Gastroesophageal sphincter (tissue), 4 donors: ENCODE data around the gene ARHGAP42. TPM values are rescaled to one million over a fixed set of nuclear protein-coding genes. Genes with fewer than 3 reads are reported as not detected.

ENCODE experiments used
- ATAC-seq: fragments of 150-250 bp; one replicate; pipeline ENCODE4 v1.9.1; 2016; ENCODE audit warnings: mild to moderate bottlenecking, moderate library complexity
- H3K27ac ChIP-seq, 4 donors: fragments of 200-600 bp; sonication (generic) in 3 of 4; 1 replicate in 3 of 4; 2 replicates in 1 of 4; pipeline ENCODE4 v1.5.1; 2016 to 2019
- H3K27me3 ChIP-seq: fragments of 200-600 bp; sonication (generic); one replicate; pipeline ENCODE4 v1.5.1; 2019
- H3K36me3 ChIP-seq, 2 donors: fragments of 200-600 bp; sonication (generic); one replicate each; pipeline ENCODE4 v1.5.1; 2019; ENCODE audit warnings: control low read depth in 1 of 2
- H3K4me1 ChIP-seq, 3 donors: fragments of 200-600 bp; sonication (generic); 1 replicate in 2 of 3; 2 replicates in 1 of 3; pipeline ENCODE4 v1.5.1; 2016 to 2019; ENCODE audit warnings: control low read depth in 2 of 3
- H3K4me3 ChIP-seq, 2 donors: fragments of 200-600 bp; sonication (generic); one replicate each; pipeline ENCODE4 v1.5.1; 2019; ENCODE audit warnings: mild to moderate bottlenecking in 1 of 2, moderate library complexity in 1 of 2
- H3K9me3 ChIP-seq, 3 donors: fragments of 200-600 bp; sonication (generic); one replicate each; pipeline ENCODE4 v1.5.1; 2017 to 2019; ENCODE audit warnings: control low read depth in 2 of 3
- CTCF ChIP-seq, 4 experiments: fragments of 200-600 bp in 2 of 4; fragments of 450-650 bp in 2 of 4; sonication (generic) in 1 of 4; IDR thresholded peaks; one replicate each; pipeline ENCODE4 v1.5.1; 2017 to 2019; ENCODE audit warnings: antibody characterized with exemption in 4 of 4, mild to moderate bottlenecking in 2 of 4, moderate library complexity in 2 of 4
- EP300 ChIP-seq: sonication (generic); formaldehyde crosslinking; IDR thresholded peaks from one replicate; pipeline ENCODE4 v1.6.1; 2017; ENCODE audit warnings: antibody characterized with exemption, mild to moderate bottlenecking
- POLR2A ChIP-seq, 2 donors: fragments of 450-650 bp; IDR thresholded peaks; one replicate each; pipeline ENCODE4 v1.6.1; 2017; ENCODE audit warnings: antibody characterized with exemption in 2 of 2, mild to moderate bottlenecking in 2 of 2, moderate library complexity in 1 of 2
- POLR2AphosphoS5 ChIP-seq: sonication (generic); formaldehyde crosslinking; IDR thresholded peaks from one replicate; pipeline ENCODE4 v1.6.1; 2017; ENCODE audit warnings: antibody characterized with exemption
- WGBS, 2 donors: methylation state at CpG; one replicate each; pipeline ENCODE4 v1.1.5; 2018; ENCODE audit warnings: low coverage in 1 of 2; 5-methylcytosine and 5-hydroxymethylcytosine counted together
- total RNA-seq, 4 donors: library from RNA; depleted of rRNA; stranded (reverse); fragments of >200 nt; gene quantifications; one replicate each; pipeline ENCODE4 v1.1.0, GENCODE V29; 2016

Gene ARHGAP42
- total RNA-seq, 4 donors from 2014 or later, result 6.3 to 29.1 (median 9.9) TPM

GRCh38 chr11:100869328-100869727, 182.2 kb downstream of the ARHGAP42 start:
- no peak overlapping the region for H3K27ac ChIP-seq
- H3K4me1 ChIP-seq, result no peaks in the 10 kb centered on the region
- ATAC-seq, result no peak
- H3K9me3 ChIP-seq, result no peaks in the 10 kb centered on the region
- TF ChIP-seq POLR2A (IDR thresholded peaks at IDR 0.05) (no peak), POLR2AphosphoS5 (no peak)
- H3K36me3 ChIP-seq, result no peaks in the 10 kb centered on the region
- H3K27me3 ChIP-seq, result no peaks in the 10 kb centered on the region
- no peak overlapping the region for H3K4me3 ChIP-seq
- 86 to 100% methylated on average over 1 of the region's 1 CpG for WGBS, 2 donors

- no peaks in the 10 kb centered on the region for H3K36me3 ChIP-seq
- H3K27ac ChIP-seq, result no peak overlapping the region
- H3K4me1 ChIP-seq, result no peaks in the 10 kb centered on the region
- no peaks in the 10 kb centered on the region for H3K27me3 ChIP-seq
- no peak overlapping the region for H3K4me3 ChIP-seq
- no peaks in the 10 kb centered on the region for H3K9me3 ChIP-seq
- no peak for ATAC-seq
- TF ChIP-seq EP300 (no peak), POLR2AphosphoS5 (no peak), CTCF (IDR thresholded peaks at IDR 0.05) (no peak), POLR2A (IDR thresholded peaks at IDR 0.05) (no peak)
- 88 to 93% methylated on average over 4 of the region's 4 CpGs for WGBS, 2 donors
Observed at GRCh38 chr11:100870138-100870537, 183.1 kb downstream of the ARHGAP42 start.

- H3K4me1 ChIP-seq, result peaks cover 0 to 12% (median 0%) of the 10 kb centered on the region in 3 donors
- H3K9me3 ChIP-seq, result no peaks in the 10 kb centered on the region
- ATAC-seq, result no peak
- no peak overlapping the region for H3K27ac ChIP-seq
- no peaks in the 10 kb centered on the region for H3K27me3 ChIP-seq
- TF ChIP-seq POLR2A (IDR thresholded peaks at IDR 0.05) (no peak), POLR2AphosphoS5 (no peak), CTCF (IDR thresholded peaks at IDR 0.05) (no peak), EP300 (no peak)
- H3K36me3 ChIP-seq, result no peaks in the 10 kb centered on the region
- 69 to 92% methylated on average over 3 of the region's 3 CpGs for WGBS, 2 donors
- no peak overlapping the region for H3K4me3 ChIP-seq
Observed at GRCh38 chr11:100872951-100873740, 186.1 kb downstream of the ARHGAP42 start.

DNA sequence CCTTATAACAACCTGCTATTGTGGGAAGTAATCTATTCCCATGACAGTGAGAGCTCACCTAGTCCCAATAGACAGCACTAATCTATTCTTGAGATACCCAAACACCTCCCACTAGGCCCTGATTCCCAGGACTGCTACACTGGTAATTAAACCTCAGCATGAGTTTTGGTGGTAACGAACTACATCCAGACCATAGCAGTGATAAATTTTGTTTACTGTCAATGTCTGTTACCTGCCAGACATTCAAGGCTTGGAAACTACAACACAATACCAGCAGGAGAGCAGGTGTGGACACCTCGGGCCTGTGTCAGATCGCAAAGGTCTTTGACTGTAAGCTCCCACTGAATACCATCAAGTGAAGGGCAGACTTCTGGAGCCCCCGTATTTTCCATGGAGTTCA, 187.1 kb downstream of the ARHGAP42 start:
- Histone ChIP-seq H3K4me1 (peaks cover 0 to 12% (median 0%) of the 10 kb centered on the region in 3 donors), H3K4me3 (no peak overlapping the region), H3K27me3 (no peaks in the 10 kb centered on the region), H3K9me3 (no peaks in the 10 kb centered on the region), H3K36me3 (no peaks in the 10 kb centered on the region), H3K27ac (no peak overlapping the region)
- no peak for TF ChIP-seq POLR2A (IDR thresholded peaks at IDR 0.05)
- no peak for TF ChIP-seq EP300
- TF ChIP-seq POLR2AphosphoS5, result no peak
- no peak for TF ChIP-seq CTCF (IDR thresholded peaks at IDR 0.05)
- 96% methylated on average over 3 of the region's 4 CpGs; no CpG with 5 or more reads in 1 of the 2 donors for WGBS, 2 donors
- no peak for ATAC-seq

DNA sequence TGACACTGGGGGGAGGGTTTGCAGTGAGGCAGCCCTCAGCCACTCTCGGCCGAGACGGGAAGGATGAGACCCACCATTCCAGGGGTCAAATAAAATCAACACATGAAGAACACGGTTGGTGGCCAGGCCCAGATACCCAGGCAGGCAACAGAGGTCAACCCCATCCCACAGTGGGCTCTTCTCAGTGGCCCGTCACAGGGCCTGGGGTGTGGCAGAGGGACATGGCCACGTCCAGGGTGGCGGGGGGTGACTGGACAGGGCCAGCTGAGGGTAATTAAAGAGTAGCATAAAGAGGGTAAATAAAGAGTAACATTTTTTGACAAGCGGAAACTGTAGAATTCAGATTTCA, 188.4 kb downstream of the ARHGAP42 start:
- ATAC-seq, result no peak
- Histone ChIP-seq H3K27me3 (no peaks in the 10 kb centered on the region), H3K9me3 (no peaks in the 10 kb centered on the region), H3K27ac (no peak overlapping the region), H3K4me3 (no peak overlapping the region), H3K4me1 (peaks cover 0 to 12% (median 0%) of the 10 kb centered on the region in 3 donors), H3K36me3 (no peaks in the 10 kb centered on the region)
- 97 to 100% methylated on average over 1 to 3 of the region's 8 CpGs for WGBS, 2 donors
- TF ChIP-seq POLR2AphosphoS5, result no peak
- TF ChIP-seq POLR2A (IDR thresholded peaks at IDR 0.05), result no peak
- TF ChIP-seq CTCF (IDR thresholded peaks at IDR 0.05), result no peak
- no peak for TF ChIP-seq EP300
